Fibroblast of lung (primary cell): ENCODE measurements around the gene CHEK2.

ENCODE experiments used
- CTCF ChIP-seq, 2 donors: IDR thresholded peaks in 1 of 2; conservative IDR thresholded peaks in 1 of 2; 1 replicate in 1 of 2; 2 replicates in 1 of 2; pipeline ENCODE4 v1.5.1; 2011 to 2012; ENCODE audit warnings: low read length in 2 of 2, control low read depth in 1 of 2, inconsistent platforms in 1 of 2, low read depth in 1 of 2, mild to moderate bottlenecking in 1 of 2
- EZH2 ChIP-seq: IDR thresholded peaks from 2 replicates; pipeline ENCODE4 v1.5.1; 2012; ENCODE audit warnings: low read length, control low read depth, mild to moderate bottlenecking; ENCODE audit errors: missing control alignments

DNA sequence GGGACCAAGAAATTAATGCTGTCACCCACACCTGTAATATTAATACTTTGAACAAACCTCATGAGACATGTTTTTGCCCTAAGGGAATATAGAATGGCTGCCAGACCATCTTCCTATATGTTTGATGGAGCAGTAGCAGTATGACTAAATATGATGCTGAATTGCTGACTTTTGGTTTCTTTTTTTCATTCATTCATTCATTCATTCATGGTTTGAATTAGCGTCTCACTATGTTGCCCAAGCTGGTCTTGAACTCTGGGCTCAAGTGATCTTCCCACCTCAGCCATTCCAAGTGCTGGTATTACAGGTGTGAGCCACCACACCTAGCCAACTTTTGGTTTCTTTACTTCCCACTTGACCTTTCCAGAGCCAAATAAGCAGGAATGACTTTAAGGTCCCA, 38.7 kb upstream of the CHEK2 start:
- TF ChIP-seq EZH2, result no peak
- no peak for TF ChIP-seq CTCF (conservative IDR thresholded peaks at IDR 0.05 in 1 of 2, IDR thresholded peaks at IDR 0.05 in 1 of 2; ENCODE audit: low read depth in 1 of 2, low read length in 2 of 2)
